Spinal cord (tissue), 10 donors: ENCODE measurements around the gene POC1A. TPM values are rescaled to one million over a fixed set of nuclear protein-coding genes. Genes with fewer than 3 reads are reported as not detected.

ENCODE experiments used
- DNase-seq, 6 donors: peaks; one replicate each; pipeline versions ENCODE4 v3.0.0 to v3.0.0-alpha.2; 2013 to 2015; ENCODE audit warnings: low spot score in 6 of 6, low read depth in 4 of 6
- H3K27ac ChIP-seq: one replicate; pipeline ENCODE4 v1.5.1; 2013; ENCODE audit warnings: low read depth, low read length, control low read depth
- H3K27me3 ChIP-seq: one replicate; pipeline ENCODE4 v1.6.1; 2013; ENCODE audit warnings: low read length; ENCODE audit not compliant: control insufficient read depth, insufficient read depth
- H3K36me3 ChIP-seq: one replicate; pipeline ENCODE4 v1.6.1; 2013; ENCODE audit warnings: low read length; ENCODE audit not compliant: control insufficient read depth, insufficient read depth
- H3K4me1 ChIP-seq: one replicate; pipeline ENCODE4 v1.6.1; 2013; ENCODE audit warnings: low read length; ENCODE audit not compliant: control insufficient read depth, insufficient read depth
- H3K4me3 ChIP-seq: one replicate; pipeline ENCODE4 v1.5.1; 2013; ENCODE audit warnings: low read depth, low read length, control low read depth
- H3K9me3 ChIP-seq: one replicate; pipeline ENCODE4 v1.6.1; 2013; ENCODE audit warnings: low read length; ENCODE audit not compliant: control insufficient read depth, insufficient read depth
- WGBS: methylation state at CpG from one replicate; pipeline ENCODE4 v1.1.5; 2013; ENCODE audit warnings: missing lambda C conversion rate; ENCODE audit not compliant: insufficient coverage; 5-methylcytosine and 5-hydroxymethylcytosine counted together
- polyA plus RNA-seq, 2 donors: library from polyadenylated mRNA; unstranded; fragments of 120-200 nt; gene quantifications; one replicate each; pipeline ENCODE4 v1.2.1, GENCODE V29; 2013; ENCODE audit not compliant: insufficient read length in 2 of 2
- total RNA-seq, 2 donors: library from RNA; depleted of rRNA in 1 of 2; stranded (reverse); fragments of 120-200 nt in 1 of 2; fragments of >200 nt in 1 of 2; gene quantifications; one replicate each; pipeline versions ENCODE4 v1.2.3 to v1.2.4, GENCODE V29; 2013 to 2014
- donor health status: healthy.

POC1A gene
- total and polyA plus RNA-seq, 4 donors: 3.9 to 8.5 (median 6.2) TPM

GRCh38 chr3:52195823-52196331, 41.7 kb upstream of the POC1A start:
- no peak for DNase-seq

GRCh38 chr3:52195291-52195597, 41.0 kb upstream of the POC1A start:
- Histone ChIP-seq H3K27ac (no peak overlapping the region), H3K27me3 (no peaks in the 10 kb centered on the region), H3K9me3 (no peaks in the 10 kb centered on the region), H3K4me3 (no peak overlapping the region), H3K4me1 (peaks cover 34% of the 10 kb centered on the region), H3K36me3 (peaks cover under 1% of the 10 kb centered on the region)
- WGBS: 100% methylated on average over 2 of the region's 3 CpGs
- no peak for DNase-seq

More at GRCh38 chr3:52195823-52196331, 41.7 kb upstream of the POC1A start:
- Histone ChIP-seq H3K27ac (no peak overlapping the region), H3K27me3 (no peaks in the 10 kb centered on the region), H3K9me3 (no peaks in the 10 kb centered on the region), H3K4me3 (no peak overlapping the region), H3K4me1 (peaks cover 27% of the 10 kb centered on the region), H3K36me3 (peaks cover 4% of the 10 kb centered on the region)
- 83% methylated on average over 10 of the region's 10 CpGs for WGBS

GRCh38 chr3:52194485-52195290, 40.5 kb upstream of the POC1A start:
- no peak overlapping the region for H3K4me3 ChIP-seq
- peaks cover 39% of the 10 kb centered on the region for H3K4me1 ChIP-seq
- H3K9me3 ChIP-seq: no peaks in the 10 kb centered on the region
- whole genome bisulfite sequencing: 79% methylated on average over 5 of the region's 14 CpGs
- H3K27me3 ChIP-seq: no peaks in the 10 kb centered on the region
- DNase-seq: no peak
- H3K36me3 ChIP-seq: no peaks in the 10 kb centered on the region
- no peak overlapping the region for H3K27ac ChIP-seq

GRCh38 chr3:52193065-52193464, 38.8 kb upstream of the POC1A start:
- H3K9me3 ChIP-seq: no peaks in the 10 kb centered on the region
- DNase-seq: peak in 1 of 6 donors; percentile 41
- no peak overlapping the region for H3K4me3 ChIP-seq
- H3K27ac ChIP-seq: no peak overlapping the region
- no peaks in the 10 kb centered on the region for H3K27me3 ChIP-seq
- WGBS: 57% methylated on average over 16 of the region's 18 CpGs
- H3K4me1 ChIP-seq: peaks cover 35% of the 10 kb centered on the region
- no peaks in the 10 kb centered on the region for H3K36me3 ChIP-seq

GRCh38 chr3:52191663-52192062, 37.4 kb upstream of the POC1A start:
- Histone ChIP-seq H3K4me1 (peaks cover 25% of the 10 kb centered on the region), H3K9me3 (no peaks in the 10 kb centered on the region), H3K27ac (no peak overlapping the region), H3K36me3 (no peaks in the 10 kb centered on the region), H3K4me3 (no peak overlapping the region), H3K27me3 (no peaks in the 10 kb centered on the region)
- no peak for DNase-seq
- 91% methylated on average over 2 of the region's 4 CpGs for WGBS

GRCh38 chr3:52190294-52191074, 36.3 kb upstream of the POC1A start:
- Histone ChIP-seq H3K36me3 (no peaks in the 10 kb centered on the region), H3K27me3 (no peaks in the 10 kb centered on the region), H3K4me1 (peaks cover 25% of the 10 kb centered on the region), H3K4me3 (no peak overlapping the region), H3K9me3 (no peaks in the 10 kb centered on the region), H3K27ac (peak overlapping the region; percentile 64)
- DNase-seq: peak in 2 of 6 donors; percentile 35 to 81
- WGBS: 28% methylated on average over 5 of the region's 9 CpGs

GRCh38 chr3:52188556-52188955, 34.3 kb upstream of the POC1A start:
- Histone ChIP-seq H3K4me1 (peaks cover 25% of the 10 kb centered on the region), H3K27ac (no peak overlapping the region), H3K4me3 (no peak overlapping the region), H3K9me3 (no peaks in the 10 kb centered on the region), H3K36me3 (no peaks in the 10 kb centered on the region), H3K27me3 (no peaks in the 10 kb centered on the region)
- 71% methylated on average over 1 of the region's 1 CpG for WGBS
- no peak for DNase-seq

GRCh38 chr3:52186729-52187128, 32.5 kb upstream of the POC1A start:
- 100% methylated on average over 1 of the region's 9 CpGs for WGBS
- H3K27me3 ChIP-seq: no peaks in the 10 kb centered on the region
- no peak overlapping the region for H3K27ac ChIP-seq
- DNase-seq: no peak
- no peak overlapping the region for H3K4me3 ChIP-seq
- peaks cover 21% of the 10 kb centered on the region for H3K4me1 ChIP-seq
- no peaks in the 10 kb centered on the region for H3K36me3 ChIP-seq
- no peaks in the 10 kb centered on the region for H3K9me3 ChIP-seq

GRCh38 chr3:52185837-52186236, 31.6 kb upstream of the POC1A start:
- DNase-seq: no peak
- H3K27me3 ChIP-seq: no peaks in the 10 kb centered on the region
- no peak overlapping the region for H3K4me3 ChIP-seq
- WGBS: 83% methylated on average over 3 of the region's 3 CpGs
- peaks cover 15% of the 10 kb centered on the region for H3K4me1 ChIP-seq
- no peak overlapping the region for H3K27ac ChIP-seq
- no peaks in the 10 kb centered on the region for H3K9me3 ChIP-seq
- H3K36me3 ChIP-seq: no peaks in the 10 kb centered on the region
